Measurements from ENCODE around the gene GYS1. TPM values are rescaled to one million over a fixed set of nuclear protein-coding genes. Genes with fewer than 3 reads are reported as not detected.

GYS1 gene
- total RNA-seq, 4 donors from 2014 or later = 110 to 221 (median 126) TPM

DNA sequence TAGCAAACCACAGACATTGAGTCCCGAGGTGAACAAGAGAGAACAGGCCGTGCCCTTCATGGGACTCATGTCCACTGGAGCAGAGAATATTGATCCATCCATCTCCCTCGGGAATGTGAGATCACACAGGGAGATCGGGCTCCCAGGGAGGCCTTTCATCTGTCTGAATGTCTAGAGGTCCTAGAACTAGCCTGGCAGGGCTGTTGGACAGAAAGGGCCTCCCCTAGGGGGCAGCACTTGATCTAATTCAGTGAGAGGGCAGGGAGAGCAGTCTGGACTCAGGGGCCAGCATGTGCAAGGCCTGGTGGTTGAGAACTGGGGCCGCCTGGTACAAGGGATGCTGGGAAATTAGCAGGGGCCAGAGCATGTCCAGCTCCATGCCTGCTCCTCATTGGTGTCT, 4.9 kb upstream of the GYS1 start:
- in situ Hi-C loops (cut with MboI; ENCODE audit: low sequenced_read_pairs in 4 of 4) (no loop called here), intact Hi-C loops (cut with DNase I; ENCODE audit: low total_unique reads) (loop anchor here (10.0 kb wide), 2 partner anchors 673 to 817 kb away; partner anchors contain the start of genes EMP3, FUZ and MED25)
- DNase-seq (peak in 1 of 2 donors; percentile 64), ATAC-seq (no peak)
- H3K9me3 ChIP-seq = no peaks in the 10 kb centered on the region
- peaks cover 13 to 19% of the 10 kb centered on the region in 2 donors for H3K4me1 ChIP-seq
- H3K27ac ChIP-seq = peak overlapping the region; percentile 56 to 72 (median 67)
- no peaks in the 10 kb centered on the region for H3K27me3 ChIP-seq
- TF ChIP-seq, protein P1, sequence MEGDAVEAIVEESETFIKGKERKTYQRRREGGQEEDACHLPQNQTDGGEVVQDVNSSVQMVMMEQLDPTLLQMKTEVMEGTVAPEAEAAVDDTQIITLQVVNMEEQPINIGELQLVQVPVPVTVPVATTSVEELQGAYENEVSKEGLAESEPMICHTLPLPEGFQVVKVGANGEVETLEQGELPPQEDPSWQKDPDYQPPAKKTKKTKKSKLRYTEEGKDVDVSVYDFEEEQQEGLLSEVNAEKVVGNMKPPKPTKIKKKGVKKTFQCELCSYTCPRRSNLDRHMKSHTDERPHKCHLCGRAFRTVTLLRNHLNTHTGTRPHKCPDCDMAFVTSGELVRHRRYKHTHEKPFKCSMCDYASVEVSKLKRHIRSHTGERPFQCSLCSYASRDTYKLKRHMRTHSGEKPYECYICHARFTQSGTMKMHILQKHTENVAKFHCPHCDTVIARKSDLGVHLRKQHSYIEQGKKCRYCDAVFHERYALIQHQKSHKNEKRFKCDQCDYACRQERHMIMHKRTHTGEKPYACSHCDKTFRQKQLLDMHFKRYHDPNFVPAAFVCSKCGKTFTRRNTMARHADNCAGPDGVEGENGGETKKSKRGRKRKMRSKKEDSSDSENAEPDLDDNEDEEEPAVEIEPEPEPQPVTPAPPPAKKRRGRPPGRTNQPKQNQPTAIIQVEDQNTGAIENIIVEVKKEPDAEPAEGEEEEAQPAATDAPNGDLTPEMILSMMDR (IDR thresholded peaks at IDR 0.05 in 4 of 5, conservative IDR thresholded peaks at IDR 0.05 in 1 of 5) = peak in 4 of 5 experiments; percentile 13 to 58 (median 46)
- no peak for TF ChIP-seq POLR2A (IDR thresholded peaks at IDR 0.05)
- no peak overlapping the region for H3K4me3 ChIP-seq
- H3K36me3 ChIP-seq = peaks cover 0 to 9% of the 10 kb centered on the region in 2 donors

DNA sequence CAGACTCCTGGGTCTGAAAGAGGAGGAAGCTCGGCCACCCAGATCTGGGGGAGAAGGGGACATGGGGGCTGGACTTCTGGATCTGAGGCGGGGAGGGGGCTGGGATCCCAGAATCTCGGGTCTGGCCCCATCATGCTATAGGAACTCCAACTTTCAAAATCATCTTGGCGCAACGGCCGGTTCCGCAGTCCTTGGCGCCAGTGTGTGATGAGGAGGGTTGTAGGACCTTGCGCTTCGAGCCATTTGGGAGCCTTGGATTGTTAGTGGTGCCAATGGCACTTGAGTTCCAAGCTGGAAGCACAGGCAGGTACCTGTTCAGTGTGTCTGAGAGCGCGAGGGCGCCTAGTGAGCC, 902 bp upstream of the GYS1 start:
- H3K27ac ChIP-seq = peak overlapping the region; percentile 93 to 100 (median 99)
- peak overlapping the region; percentile 68 to 99 (median 81) for H3K4me3 ChIP-seq
- no peaks in the 10 kb centered on the region for H3K27me3 ChIP-seq
- H3K4me1 ChIP-seq = peaks cover 38 to 46% of the 10 kb centered on the region in 2 donors
- no peaks in the 10 kb centered on the region for H3K9me3 ChIP-seq
- H3K36me3 ChIP-seq = peaks cover 0 to 2% of the 10 kb centered on the region in 2 donors
- no peak for ATAC-seq
- no peak for DNase-seq
- in situ Hi-C loops (cut with MboI; ENCODE audit: low sequenced_read_pairs in 4 of 4) = no loop called here
- intact Hi-C loops (cut with DNase I; ENCODE audit: low total_unique reads) = loop anchor here (5.0 to 10.0 kb wide), 4 partner anchors 78 to 821 kb away; partner anchors contain the start of genes EMP3, FUZ, KCNA7 and MED25
- TF ChIP-seq, protein P1 (IDR thresholded peaks at IDR 0.05 in 4 of 5, conservative IDR thresholded peaks at IDR 0.05 in 1 of 5) = no peak
- TF ChIP-seq POLR2A (IDR thresholded peaks at IDR 0.05) = no peak

DNA sequence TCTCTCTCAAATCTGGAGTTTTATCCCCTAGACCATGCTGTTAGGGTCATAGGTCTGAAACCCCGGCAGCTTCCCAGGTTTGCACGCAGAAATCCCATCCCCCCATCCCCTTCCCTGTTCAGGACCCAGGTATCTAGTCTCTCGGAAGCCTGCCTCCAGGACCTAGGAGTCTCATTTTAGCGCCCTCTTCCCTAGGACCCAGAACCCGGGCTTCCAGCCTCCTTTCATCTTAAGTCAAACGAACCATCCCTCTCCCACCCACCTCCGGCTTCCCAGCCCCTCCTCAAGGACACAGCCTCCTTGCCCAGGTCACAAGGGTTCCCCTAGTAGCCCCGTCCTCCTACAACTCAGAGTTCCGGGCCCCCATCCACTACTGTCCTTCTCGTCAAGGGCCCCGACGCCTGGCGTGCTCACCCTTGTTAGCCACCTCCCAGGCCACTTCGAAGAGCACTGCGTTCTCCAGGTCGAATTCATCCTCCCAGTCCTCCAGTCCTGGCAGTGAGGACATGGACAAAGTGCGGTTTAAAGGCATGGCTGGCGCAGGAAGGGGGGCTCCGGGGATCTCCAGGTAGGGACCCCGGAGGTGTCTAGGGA, 431 bp downstream of the GYS1 start:
- intact Hi-C loops (cut with DNase I; ENCODE audit: low total_unique reads) (loop anchor here (1.0 to 10.0 kb wide), 7 partner anchors 27 to 822 kb away; partner anchors contain the start of genes EMP3, FTL, FUZ and KCNA7), in situ Hi-C loops (cut with MboI; ENCODE audit: low sequenced_read_pairs in 4 of 4) (no loop called here)
- Histone ChIP-seq H3K36me3 (peaks cover 0 to 15% of the 10 kb centered on the region in 2 donors), H3K4me1 (peaks cover 51% of the 10 kb centered on the region in 2 donors), H3K9me3 (no peaks in the 10 kb centered on the region), H3K27me3 (no peaks in the 10 kb centered on the region), H3K27ac (peak overlapping the region; percentile 93 to 100 (median 99)), H3K4me3 (peak overlapping the region; percentile 75 to 99 (median 84))
- DNase-seq (no peak), ATAC-seq (peak in 1 of 2 donors; percentile 2)
- TF ChIP-seq POLR2A (IDR thresholded peaks at IDR 0.05) = no peak
- TF ChIP-seq, protein P1 (IDR thresholded peaks at IDR 0.05 in 4 of 5, conservative IDR thresholded peaks at IDR 0.05 in 1 of 5) = no peak

DNA sequence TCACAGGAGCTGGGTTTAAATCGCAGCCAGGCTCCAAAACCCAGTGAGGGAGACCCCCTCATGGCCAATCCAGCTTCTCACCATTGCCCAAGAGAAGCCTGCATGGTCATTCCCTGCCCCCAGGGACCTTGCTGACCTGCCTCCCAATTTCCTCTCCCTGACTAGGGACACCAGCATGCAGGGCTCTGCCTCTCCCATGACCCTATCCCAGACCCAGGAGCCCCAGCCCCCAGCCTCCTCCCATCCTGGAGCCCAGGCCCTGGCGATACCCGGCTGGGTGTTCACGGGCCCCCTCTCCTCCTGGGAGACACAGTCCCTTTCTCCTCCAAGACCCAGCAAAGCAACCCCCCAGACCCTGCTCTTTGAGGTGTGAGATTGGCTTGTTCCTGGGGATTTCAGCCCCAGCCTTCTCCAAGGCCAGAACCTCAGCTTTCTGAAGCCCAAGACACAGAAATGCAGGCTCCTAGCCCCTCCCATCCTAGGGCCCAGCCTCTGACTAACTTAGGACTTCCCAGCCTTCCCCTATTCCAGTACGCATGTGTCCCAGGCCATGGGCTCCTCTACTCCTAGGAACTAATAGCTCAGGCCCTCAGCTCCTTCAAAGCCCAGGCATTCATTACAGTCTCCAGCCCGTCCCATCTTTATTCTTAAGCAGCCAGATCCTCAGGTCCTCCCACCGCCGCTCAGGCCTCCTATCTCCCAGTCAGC, 1.1 kb downstream of the GYS1 start:
- DNase-seq (peak; percentile 77 to 83), ATAC-seq (peak; percentile 27 to 49)
- peaks cover 0 to 22% of the 10 kb centered on the region in 2 donors for H3K36me3 ChIP-seq
- intact Hi-C loops (cut with DNase I; ENCODE audit: low total_unique reads) = loop anchor here (1.0 to 10.0 kb wide), 7 partner anchors 80 to 823 kb away; partner anchors contain the start of genes EMP3, FUZ, KCNA7 and MED25
- peak; percentile 70 to 79 for TF ChIP-seq POLR2A (IDR thresholded peaks at IDR 0.05)
- TF ChIP-seq, protein P1 (IDR thresholded peaks at IDR 0.05 in 4 of 5, conservative IDR thresholded peaks at IDR 0.05 in 1 of 5) = no peak
- no peaks in the 10 kb centered on the region for H3K27me3 ChIP-seq
- H3K4me3 ChIP-seq = peak overlapping the region; percentile 75 to 99 (median 84)
- peak overlapping the region; percentile 93 to 100 (median 99) for H3K27ac ChIP-seq
- in situ Hi-C loops (cut with MboI; ENCODE audit: low sequenced_read_pairs in 4 of 4) = no loop called here
- no peaks in the 10 kb centered on the region for H3K9me3 ChIP-seq
- peaks cover 51 to 56% of the 10 kb centered on the region in 2 donors for H3K4me1 ChIP-seq

Measured in gastrocnemius medialis (tissue), 4 donors.